ENCODE data around the gene DAPK3.
"Not testable (repeated sequence)": the region's sequence is repeated elsewhere in the genome, so short reads cannot be mapped to it uniquely, and the experiment has no call there.

Gene DAPK3

DNA sequence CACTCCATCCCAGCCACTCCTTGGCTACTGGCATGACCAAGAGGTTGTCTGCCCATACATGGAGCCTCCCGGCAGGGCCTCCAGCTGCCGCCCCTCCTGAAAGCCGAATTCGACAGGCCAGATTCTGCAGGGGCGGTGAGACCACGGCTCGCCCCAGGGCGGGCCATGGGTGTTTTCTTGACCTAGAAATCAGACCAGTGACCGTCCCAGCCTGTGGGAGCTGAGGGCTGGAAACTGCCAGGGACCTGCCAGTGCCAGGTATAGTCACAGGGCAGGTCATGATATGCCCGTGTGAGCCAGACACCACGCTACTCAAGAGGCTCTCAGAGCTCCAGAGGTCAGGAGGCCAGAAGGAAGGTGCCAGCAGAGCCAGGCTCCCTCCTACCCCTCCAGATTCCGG, 16.8 kb downstream of the DAPK3 start:
- DNase-seq (ENCODE audit: low spot score) = no peak

DNA sequence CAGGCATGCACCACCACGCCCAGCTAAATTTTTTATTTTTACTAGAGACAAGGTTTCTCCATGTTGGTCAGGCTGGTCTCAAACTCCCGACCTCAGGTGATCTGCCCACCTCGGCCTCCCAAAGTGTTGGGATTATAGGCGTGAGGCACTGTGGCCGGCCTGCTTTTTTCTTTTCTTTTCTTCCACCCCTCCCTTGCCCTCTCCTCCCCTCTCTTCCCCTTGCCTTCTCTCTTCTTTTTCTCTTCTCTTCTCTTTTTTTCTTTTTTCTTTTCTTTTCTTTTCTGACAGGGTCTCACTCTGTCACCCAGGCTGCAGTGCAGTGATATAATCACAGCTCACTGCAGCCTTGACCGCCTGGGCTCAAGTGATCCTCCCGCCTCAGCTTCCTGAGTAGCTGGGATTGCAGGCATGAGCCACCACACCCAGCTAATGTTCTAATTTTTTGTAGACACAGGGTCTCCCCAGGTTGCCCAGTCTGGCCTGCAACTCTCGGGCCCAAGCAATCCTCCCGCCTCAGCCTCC, 18.1 kb downstream of the DAPK3 start:
- DNase-seq (ENCODE audit: low spot score) = not testable (repeated sequence)

DNA sequence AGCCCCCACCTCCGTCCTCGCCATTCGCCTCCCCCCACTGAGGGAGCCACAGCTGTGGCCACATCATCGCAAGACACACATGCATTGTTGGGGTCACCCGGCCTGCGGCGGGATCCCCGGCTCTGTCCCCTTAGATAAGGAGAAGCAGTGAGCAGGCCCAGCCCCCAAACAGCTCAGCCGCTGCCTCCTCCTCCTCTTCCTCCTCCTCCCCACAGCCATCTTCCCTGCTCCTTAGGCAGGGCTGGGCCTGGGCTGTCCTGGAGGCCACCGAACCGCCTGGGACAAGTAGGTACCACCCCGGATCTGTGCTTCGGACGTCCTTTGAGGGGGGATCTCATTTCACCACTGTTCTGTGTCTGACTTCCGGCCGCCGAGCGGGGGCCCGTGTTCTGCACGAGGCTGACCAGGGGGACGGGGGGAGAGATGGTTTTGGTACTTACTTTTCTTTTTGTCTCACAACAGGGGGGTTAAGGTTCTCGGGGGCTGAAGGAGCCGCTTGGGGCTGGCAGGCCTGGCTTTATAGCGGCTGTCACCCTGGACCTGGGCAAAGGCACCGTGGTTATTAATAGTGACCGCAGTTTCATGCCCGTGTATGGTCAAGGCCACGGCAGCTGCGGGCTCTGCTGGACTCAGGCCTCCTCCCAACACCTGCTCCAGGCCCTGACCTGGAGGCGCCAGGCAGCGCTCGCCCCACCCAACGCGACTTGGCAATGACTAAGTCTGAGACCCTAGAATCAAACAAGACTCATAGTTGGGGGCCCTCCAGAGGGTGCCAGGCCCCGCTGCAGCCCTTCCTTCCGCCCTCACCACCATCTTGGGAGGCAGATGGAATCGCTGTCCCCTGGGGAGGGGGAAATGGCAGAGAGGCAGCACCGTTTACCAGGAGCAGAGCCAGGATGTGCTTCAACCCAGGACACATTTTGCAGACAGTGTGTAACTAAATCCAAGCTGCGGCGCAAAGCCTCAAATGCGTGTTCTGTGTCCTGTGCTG, 19.7 kb downstream of the DAPK3 start:
- DNase-seq (ENCODE audit: low spot score) = peak; percentile 63

DNA sequence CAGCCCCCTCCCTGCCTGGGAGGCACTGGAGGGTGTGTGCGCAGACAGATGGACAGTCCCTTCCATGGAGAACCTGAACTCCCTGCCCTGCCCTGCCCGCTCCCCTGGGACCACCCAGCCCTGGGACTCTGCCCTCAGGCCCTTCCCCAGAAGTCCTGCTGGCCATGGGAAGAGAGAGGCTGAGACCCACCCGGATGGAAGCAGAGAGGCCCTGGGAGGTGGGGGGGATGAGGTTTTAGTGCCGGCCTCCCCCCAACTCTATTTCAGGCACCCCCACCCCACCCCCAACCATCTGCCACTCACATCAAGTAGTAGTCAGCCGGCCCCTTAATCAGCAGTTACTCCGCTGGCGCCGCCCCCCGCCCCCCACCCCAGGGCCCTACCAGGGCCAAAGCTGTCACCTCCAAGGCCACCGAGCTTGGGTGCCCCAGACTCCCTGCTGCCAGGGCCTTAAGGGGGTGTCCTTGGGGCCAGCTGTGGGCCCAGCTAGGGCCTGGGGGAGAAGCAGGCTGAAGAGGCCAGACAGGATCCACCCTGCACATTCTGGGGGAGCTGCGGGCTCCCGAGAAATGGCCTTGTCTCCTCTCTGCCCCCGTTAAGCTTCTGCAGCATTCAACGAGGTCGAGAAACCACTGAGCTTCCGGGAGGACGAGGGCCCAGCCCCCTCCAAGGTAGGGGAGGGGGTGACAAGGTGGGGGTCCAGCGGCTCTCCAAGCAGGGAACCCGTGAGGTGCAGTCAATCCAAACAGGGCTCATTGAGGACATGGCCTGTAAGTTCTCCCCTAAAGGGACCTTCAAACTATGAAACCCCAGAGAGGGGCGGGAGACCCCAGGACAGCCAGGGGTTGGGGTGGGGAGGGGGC, 20.7 kb downstream of the DAPK3 start:
- no peak for DNase-seq (ENCODE audit: low spot score)

DNA sequence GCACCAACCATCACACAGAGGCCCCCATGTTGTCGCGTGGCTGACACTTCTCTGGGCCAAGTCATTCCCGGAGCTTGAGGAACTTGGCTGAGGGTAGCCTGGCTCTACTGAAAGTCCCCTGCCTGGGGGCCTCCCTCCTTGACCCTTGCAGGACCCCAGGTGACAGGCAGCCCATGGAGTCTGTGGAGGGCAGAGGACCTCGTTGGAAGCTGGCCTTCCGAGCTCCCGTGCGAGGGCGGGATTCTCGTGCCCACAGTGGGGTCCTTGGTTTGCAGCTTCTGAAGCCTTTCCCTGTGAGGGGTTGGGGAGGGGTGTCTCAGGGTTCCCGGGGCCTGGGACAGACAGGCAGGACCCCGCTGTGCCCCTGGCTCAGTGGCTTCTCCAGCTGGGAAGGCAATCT, 21.6 kb downstream of the DAPK3 start:
- no peak for DNase-seq (ENCODE audit: low spot score)

DNA sequence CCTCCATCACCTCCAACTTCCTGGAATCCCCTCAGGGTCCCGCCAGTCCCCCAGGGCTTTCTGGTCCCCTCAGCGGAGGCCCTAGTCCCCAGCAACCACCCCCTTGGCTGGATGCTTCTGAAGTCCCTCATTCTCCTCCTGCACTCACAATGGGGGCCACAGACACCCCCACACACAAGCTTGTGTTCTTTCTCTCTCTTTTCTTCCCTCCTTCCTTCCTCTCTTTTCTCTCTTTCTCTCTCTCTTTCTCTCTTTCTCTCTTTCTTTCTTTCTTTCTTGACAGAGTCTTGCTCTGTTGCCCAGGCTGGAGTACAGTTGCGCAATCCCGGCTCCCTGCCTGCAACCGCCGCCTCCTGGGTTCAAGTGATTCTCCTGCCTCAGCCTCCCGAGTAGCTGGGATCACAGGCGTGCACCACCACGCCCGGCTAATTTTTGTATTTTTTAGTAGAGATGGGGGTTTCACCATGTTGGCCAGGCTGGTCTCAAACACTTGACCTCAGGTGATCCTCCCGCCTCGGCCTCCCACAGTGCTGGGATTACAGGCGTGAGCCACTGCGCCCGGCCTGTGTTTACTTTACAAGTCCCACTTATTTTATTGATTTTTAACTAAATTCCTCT, 23.5 kb downstream of the DAPK3 start:
- not testable (repeated sequence) for DNase-seq (ENCODE audit: low spot score)

DNA sequence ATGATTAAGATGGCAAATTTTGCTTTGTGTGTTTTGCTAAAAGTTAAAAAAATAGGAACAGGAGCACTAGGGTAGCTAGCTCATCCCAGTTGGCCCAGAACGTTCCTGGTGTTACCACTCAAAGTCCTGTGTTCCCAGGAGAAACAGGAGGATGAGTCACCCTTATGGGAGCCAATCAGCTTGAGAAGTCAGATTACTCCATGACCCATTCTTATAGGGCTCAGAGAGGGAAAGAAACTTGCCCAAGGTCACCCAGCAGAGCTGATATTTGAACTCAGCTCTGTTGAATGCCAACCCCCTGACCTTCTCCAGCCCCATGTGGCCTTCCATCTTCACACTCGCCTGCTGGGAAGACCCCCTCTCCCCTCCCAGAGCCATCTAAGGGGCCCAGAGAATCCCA, 25.1 kb downstream of the DAPK3 start:
- no peak for DNase-seq (ENCODE audit: low spot score)

DNA sequence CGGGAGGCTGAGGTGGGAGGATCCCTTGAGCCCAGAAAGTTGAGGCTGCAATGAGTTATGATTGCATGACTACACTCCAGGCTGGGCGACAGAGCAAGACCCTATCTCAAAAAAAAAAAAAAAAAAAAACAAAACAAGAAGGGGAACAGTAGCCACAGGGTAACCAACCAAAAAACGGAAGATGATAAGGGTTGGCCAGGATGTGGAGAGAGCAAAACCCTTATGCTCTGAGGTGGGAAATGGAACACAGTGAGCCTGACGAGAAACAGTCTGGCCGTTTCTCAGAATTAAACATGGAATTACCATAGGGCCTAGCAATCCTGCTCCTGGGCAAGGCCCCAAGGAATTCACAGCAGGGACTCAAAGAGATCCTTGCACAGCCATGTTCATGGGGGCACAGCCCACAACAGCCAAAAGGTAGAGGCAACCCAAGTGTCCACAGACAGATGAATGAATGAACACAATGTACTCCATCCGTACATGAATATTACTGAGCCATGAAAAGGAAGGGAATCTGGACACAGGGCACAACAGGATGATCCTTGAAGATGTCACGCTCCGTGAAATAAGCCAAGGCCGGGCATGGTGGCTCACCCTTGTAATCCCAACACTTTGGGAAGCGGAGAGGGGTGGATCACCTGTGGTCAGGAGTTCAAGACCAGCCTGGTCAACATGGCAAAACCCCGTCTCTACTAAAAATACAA, 26.7 kb downstream of the DAPK3 start:
- DNase-seq (ENCODE audit: low spot score) = no peak

DNA sequence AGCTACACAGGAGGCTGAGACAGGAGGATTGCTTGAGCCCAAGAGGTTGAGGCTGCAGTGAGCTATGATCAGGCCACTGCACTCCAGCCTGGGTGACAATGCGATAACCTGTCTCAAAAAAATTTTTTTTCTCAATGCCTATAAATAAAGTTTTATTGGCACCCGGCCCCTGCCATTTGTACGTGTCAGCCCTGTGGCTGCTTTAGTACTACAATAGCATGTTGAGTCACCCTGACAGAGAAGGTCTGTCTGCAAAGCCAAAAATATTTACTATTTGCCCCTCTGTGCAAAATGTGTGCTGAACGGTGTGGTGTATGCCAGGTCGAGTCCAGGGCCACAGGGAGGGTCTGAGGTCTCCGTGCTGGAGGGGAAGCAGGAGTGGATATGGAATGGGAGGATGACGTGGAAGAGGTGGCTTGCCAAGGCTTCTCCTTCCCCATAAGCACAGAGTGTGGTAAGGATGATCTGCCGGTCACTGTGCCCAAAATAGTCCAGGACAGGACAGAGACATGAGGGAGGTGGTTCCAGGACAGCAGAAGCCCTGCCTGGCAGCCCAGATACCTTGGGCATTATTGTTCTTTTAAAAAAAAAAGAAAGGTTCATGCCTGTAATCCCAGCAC, 28.0 kb downstream of the DAPK3 start:
- no peak for DNase-seq (ENCODE audit: low spot score)

DNA sequence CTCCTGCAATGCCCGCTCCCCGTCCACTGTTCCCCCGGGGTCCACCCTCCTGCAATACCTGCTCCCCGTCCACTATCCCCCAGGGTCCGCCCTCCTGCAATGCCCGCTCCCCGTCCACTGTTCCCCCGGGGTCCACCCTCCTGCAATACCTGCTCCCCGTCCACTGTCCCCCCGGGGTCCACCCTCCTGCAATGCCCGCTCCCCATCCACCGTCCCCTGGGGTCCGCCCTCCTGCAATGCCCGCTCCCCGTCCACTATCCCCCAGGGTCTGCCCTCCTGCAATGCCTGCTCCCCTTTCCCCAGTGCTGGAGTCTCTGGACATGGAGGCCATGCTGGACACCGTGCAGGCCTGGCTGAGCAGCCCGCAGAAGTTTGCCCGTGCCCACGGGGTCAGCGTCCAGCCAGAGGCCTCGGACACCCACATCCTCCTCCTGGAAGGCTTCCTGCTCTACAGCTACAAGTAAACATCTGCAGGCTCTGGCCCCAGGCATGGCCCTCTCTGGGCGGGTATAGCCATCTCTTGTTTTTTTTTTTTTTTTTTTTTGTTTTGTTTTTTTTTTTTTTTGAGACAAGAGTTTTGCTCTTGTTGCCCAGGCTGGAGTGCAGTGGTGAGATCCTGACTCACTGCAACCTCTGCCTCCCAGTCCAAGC, 32.5 kb downstream of the DAPK3 start:
- not testable (repeated sequence) for DNase-seq (ENCODE audit: low spot score)

DNA sequence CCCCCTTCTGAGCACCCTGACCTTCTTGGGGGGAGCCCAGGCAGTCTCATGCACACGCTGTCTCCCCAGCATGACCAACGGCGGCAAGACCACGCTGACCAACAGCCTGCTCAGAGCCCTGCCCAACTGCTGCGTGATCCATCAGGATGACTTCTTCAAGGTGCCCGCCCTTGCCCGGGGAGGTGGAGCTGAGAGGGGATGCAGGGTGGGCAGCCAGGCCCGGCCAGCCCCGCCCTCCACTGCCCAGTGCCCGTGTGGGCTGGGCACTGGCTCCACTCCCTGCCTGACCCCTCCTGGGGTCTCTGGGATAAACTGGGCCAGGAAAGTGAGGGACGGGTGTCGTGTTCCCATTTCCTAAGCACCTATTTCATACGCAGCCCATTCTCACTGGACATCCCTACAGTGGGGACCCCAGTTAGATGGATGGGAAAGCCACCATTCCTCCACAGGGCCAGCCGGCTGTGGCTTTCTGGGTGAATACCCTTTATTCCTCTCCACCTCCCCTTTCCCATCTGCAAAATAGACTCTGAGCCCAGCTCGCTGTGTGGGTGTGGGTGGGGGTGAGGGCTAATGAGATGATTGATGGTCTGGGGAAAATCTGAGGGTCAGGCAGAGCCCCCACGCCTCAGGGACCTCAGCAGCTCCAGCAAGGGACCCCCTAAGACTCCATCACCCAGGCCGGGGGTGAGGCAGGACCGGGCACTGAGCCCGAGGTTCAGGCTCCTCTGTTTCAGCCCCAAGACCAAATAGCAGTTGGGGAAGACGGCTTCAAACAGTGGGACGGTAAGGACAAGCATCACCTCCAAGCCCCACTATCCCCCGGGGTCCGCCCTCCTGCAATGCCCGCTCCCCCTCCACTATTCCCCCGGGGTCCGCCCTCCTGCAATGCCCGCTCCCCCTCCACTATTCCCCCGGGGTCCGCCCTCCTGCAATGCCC, 34.1 kb downstream of the DAPK3 start:
- no peak for DNase-seq (ENCODE audit: low spot score)

DNA sequence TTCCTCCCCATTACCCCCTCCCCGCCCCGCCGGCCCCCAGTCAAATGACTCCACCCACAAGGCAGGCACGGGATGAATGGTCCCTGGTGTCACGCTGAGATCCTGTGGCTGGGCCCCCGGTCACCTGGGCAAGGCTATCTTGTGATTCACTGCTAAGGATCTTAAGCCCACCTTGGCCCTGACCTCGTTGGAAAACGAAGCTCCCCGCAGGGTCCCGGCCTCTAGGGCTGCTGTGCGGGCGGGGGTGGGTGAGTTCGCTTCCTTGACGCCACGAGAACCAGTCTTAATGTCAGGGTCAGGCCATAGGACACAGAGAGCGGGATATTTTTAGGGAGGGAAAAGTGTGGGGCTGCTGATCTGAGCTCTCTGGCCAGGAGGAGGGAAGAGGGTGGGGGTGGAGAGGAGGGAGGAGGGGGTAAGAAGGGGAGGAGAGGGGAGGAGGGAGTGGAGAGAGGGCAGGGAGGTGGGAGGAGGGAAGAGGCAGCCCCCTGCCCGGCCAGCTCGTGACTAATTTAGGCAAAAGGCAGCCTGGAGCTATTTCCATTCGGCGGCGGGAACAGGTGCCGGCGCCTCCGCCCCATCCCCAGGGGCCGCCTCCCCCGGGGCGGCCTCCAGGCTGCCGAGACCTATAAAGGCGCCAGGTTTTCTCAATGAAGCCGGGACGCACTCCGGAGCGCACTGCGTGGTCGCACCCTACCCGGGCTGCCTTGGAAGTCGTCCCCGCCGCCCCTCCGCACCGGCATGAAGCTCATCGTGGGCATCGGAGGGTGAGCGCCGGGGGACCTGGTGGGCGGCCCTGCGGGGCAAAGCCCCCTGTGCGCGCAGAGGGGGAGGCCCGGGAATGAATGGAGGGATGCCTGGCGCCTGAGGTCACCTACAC, 37.7 kb downstream of the DAPK3 start, which contains the start of gene NMRK2:
Gene NMRK2, plus strand, starts transcription at position 139 of the 880 bp plus-strand sequence. Its CDS starts 603 bp downstream, at position 742.
- no peak for DNase-seq (ENCODE audit: low spot score)

DNA sequence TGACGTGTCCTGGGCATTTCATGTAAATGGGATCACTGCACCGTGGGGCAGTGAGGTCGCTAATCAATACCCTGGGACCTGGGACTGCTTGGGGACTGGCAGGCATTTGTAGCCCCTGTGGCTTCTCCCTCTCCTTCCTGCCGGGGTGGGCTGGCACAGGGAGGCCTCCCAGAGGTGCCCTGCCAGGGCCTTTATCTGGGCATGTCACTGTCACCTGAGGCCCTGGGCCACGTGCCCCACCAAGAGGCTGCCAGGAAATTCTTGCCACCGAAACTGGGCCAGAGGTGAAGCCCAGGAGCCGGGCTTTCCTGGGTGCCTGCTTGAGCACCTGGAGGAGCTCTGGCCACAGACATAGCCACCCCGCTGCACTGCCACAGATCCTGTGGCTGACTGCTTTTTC, 39.9 kb downstream of the DAPK3 start:
- no peak for DNase-seq (ENCODE audit: low spot score)

DNA sequence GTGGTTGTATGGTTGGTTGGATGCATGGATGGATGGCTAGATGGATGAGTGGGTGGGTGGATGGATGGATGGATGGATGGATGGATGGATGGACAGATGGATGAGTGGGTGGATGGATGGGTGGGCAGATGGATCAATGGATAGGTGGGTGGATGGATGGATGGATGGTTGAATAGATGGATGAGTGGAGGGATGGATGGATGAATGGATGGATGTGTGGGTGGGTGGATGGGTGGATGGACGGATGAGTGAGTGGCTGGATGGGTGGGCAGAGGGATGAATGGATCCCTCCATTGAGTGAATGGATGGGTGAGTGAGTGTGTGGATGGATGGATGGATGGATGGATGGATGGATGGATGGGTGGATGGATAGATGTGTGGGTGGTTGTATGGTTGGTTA, 47.0 kb downstream of the DAPK3 start:
- DNase-seq (ENCODE audit: low spot score) = no peak

DNA sequence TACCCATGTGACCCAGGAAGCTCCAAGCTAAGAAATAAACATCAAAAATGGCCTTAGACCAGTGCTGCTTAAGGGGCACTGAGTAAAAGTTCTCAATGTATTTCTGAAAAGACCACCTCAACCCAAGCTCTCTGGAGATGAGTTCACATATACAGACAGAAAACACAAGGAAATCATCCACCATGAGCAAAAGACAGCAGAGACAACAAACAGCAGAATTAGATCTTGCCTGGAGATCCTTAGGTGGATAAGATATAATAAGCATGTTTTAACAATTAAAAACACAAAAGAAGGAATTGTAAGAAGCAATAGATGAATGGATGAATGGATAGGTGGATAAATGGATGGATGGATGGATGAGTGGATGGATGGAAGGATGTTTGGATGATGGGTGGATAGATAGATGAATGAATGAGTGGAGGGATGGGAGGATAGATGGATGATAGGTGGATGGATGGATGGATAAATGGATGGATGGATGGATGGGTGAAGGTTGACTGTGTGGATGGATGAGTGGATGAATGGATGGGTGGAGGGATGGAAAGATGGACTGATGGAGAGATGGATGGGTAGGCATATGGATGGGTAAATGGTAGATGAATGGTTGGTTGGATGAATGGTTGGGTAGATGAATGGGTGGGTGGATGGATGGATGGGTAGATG, 47.7 kb downstream of the DAPK3 start:
- no peak for DNase-seq (ENCODE audit: low spot score)

DNA sequence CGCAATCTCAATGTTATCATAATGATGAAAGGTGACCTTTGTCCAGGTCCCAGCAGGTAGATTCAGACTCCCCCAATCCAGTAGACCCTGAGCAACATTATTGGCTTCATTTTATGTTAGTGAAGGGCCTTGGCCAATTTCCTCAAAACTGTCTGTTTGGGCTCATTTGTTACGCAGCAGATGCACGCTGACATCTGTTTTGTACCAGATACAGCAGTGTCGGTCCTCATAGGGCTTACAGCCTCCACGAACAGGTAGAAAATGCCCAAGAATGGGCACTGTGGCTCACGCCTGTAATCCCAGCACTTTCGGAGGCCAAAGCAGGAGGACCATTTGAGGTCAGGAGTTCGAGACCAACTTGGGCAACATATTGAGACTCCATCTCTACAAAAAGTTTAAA, 51.1 kb downstream of the DAPK3 start:
- no peak for DNase-seq (ENCODE audit: low spot score)

DNA sequence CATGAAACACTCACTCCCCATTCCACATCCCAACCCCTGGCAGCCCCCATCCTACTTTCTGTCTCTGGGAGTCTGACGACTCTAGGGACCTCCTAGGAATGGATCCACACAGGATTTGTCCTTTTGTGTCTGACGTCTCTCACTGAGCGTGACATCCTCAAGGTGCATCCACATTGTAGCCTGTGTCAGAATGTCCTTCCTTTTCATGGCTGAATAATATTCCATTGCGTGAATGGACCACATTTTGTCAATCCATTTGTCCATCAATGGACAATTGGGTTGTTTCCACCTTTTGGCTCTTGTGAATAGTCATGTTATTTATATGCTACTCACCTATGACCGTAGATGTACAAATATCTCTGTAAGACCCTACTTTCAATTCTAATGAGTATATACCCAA, 54.9 kb downstream of the DAPK3 start:
- no peak for DNase-seq (ENCODE audit: low spot score)

DNA sequence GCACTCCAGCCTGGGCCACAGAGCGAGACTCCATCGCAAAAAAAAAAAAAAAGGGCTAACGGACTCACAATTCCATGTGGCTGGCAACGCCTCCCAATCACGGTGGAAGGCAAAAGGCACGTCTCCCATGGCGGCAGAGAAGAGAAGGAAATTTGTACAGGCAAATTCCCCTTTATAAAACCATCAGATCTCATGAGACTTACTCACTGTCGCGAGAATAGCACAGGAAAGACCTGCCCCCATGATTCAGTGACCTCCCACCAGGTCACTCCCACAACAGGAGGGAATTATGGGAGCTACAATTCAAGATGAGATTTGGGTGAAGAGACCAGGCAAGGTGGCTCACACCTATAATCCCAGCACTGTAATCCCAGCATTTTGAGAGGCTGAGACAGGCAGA, 56.7 kb downstream of the DAPK3 start:
- DNase-seq (ENCODE audit: low spot score) = no peak

Measured in hematopoietic multipotent progenitor cell treated with erythropoietin and hydrocortisone succinate and interleukin-3 and kit ligand, for 15 days (in vitro differentiated cells).